SU-DHL-6 (cell line): Measurements from ENCODE around the gene EPHA3.

ENCODE experiments used
- H2AFZ ChIP-seq: fragments of 200-600 bp; sonication (generic); 2 replicates; pipeline ENCODE4 v1.6.1; 2014; ENCODE audit warnings: low read depth, mild to moderate bottlenecking, moderate library complexity, mixed read lengths, antibody characterized with exemption, low read length; ENCODE audit not compliant: severe bottlenecking
- H3F3A ChIP-seq: fragments of 200-600 bp; shearing (Covaris generic); 2 replicates; pipeline ENCODE4 v1.6.0; 2016; ENCODE audit warnings: antibody characterized with exemption, mild to moderate bottlenecking; ENCODE audit not compliant: insufficient read depth
- H3K27ac ChIP-seq: fragments of 200-600 bp; sonication (generic); 2 replicates; pipeline ENCODE4 v1.5.1; 2016; ENCODE audit warnings: low read depth, mild to moderate bottlenecking, low read length, moderate library complexity, mixed read lengths
- H3K27me3 ChIP-seq: fragments of 200-600 bp; sonication (generic), shearing (Covaris generic); 2 replicates; pipeline ENCODE4 v1.6.0; 2014; ENCODE audit warnings: mild to moderate bottlenecking, low read length
- H3K36me3 ChIP-seq: fragments of 200-600 bp; sonication (generic); 2 replicates; pipeline ENCODE4 v1.6.1; 2014; ENCODE audit warnings: mild to moderate bottlenecking, low read length, mixed read lengths
- H3K4me2 ChIP-seq: fragments of 300-600, 200-600 bp; shearing (Covaris generic), sonication (generic); 2 replicates; pipeline ENCODE4 v1.6.0; 2014; ENCODE audit warnings: low read length, low read depth, mild to moderate bottlenecking; ENCODE audit not compliant: poor library complexity, severe bottlenecking
- H3K4me3 ChIP-seq: fragments of 200-600 bp; sonication (generic); 2 replicates; pipeline ENCODE4 v1.5.1; 2014; ENCODE audit warnings: antibody characterized with exemption, low read length, mild to moderate bottlenecking, mixed read lengths; ENCODE audit not compliant: insufficient read depth, poor library complexity, severe bottlenecking
- H3K79me2 ChIP-seq: fragments of 200-600 bp; sonication (generic); 2 replicates; pipeline ENCODE4 v1.6.1; 2014; ENCODE audit warnings: mild to moderate bottlenecking, low read length, moderate library complexity; ENCODE audit not compliant: insufficient read depth
- H3K9ac ChIP-seq: fragments of 200-600 bp; sonication (generic); 2 replicates; pipeline ENCODE4 v1.7.0; 2014; ENCODE audit warnings: mild to moderate bottlenecking, low read length
- H3K9me2 ChIP-seq: fragments of 200-600 bp; sonication (generic); replicated peaks from 2 replicates; pipeline ENCODE4 v1.6.1; 2014; ENCODE audit warnings: low read length; ENCODE audit not compliant: insufficient read depth
- H3K9me3 ChIP-seq: fragments of 200-600 bp; sonication (generic); 2 replicates; pipeline ENCODE4 v1.6.1; 2014; ENCODE audit warnings: low read length, mixed read lengths; ENCODE audit not compliant: insufficient read depth
- H4K20me1 ChIP-seq: fragments of 200-600 bp; sonication (generic); 2 replicates; pipeline ENCODE4 v1.6.1; 2014; ENCODE audit warnings: low read depth, mild to moderate bottlenecking, antibody characterized with exemption, low read length, moderate library complexity, mixed read lengths
- EZH2phosphoT487 ChIP-seq: fragments of 200-600 bp; sonication (generic), shearing (Covaris generic); conservative IDR thresholded peaks from 2 replicates; pipeline ENCODE4 v1.6.1; 2018; ENCODE audit warnings: mild to moderate bottlenecking, antibody characterized with exemption, low read length, moderate library complexity, mixed read lengths
- TF ChIP-seq, protein P1 (sequence below): fragments of 200-600 bp; sonication (generic); IDR thresholded peaks from one replicate; pipeline ENCODE4 v1.5.1; 2017; ENCODE audit warnings: antibody characterized with exemption, mild to moderate bottlenecking, low read length, moderate library complexity; ENCODE audit not compliant: insufficient read depth, poor library complexity, severe bottlenecking

Gene EPHA3

DNA sequence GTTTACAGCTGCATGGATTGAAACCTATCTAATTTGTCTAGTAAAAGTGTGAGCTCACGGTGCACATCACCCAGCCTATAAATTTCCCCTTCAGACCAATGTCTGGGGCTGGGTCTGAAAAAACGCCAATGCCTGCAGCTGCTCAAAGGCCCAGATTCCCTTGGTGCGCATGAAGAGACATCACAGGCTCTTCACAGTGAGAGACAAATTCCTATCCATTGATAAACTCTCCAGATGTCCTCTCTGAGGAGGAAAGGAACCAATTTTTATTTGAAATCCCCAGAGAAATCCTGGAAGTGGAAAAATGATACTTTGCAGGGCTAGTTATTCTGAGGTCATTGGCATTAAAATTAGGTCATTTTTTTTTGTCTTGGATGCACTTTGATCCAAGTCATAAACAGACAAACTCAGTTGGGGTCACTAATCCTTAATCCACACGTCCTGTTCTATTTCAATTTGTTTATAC is 360.5 kb downstream of the EPHA3 start:
- H3K4me3 ChIP-seq: no peak overlapping the region
- no peaks in the 10 kb centered on the region for H3K9me2 ChIP-seq
- no peaks in the 10 kb centered on the region for H3K79me2 ChIP-seq
- no peaks in the 10 kb centered on the region for H3F3A ChIP-seq
- H3K9me3 ChIP-seq: no peaks in the 10 kb centered on the region
- H4K20me1 ChIP-seq: no peaks in the 10 kb centered on the region
- no peak overlapping the region for H3K27ac ChIP-seq
- H2AFZ ChIP-seq: no peak overlapping the region
- TF ChIP-seq, protein P1, sequence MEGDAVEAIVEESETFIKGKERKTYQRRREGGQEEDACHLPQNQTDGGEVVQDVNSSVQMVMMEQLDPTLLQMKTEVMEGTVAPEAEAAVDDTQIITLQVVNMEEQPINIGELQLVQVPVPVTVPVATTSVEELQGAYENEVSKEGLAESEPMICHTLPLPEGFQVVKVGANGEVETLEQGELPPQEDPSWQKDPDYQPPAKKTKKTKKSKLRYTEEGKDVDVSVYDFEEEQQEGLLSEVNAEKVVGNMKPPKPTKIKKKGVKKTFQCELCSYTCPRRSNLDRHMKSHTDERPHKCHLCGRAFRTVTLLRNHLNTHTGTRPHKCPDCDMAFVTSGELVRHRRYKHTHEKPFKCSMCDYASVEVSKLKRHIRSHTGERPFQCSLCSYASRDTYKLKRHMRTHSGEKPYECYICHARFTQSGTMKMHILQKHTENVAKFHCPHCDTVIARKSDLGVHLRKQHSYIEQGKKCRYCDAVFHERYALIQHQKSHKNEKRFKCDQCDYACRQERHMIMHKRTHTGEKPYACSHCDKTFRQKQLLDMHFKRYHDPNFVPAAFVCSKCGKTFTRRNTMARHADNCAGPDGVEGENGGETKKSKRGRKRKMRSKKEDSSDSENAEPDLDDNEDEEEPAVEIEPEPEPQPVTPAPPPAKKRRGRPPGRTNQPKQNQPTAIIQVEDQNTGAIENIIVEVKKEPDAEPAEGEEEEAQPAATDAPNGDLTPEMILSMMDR: no peak
- TF ChIP-seq EZH2phosphoT487: no peak
- no peaks in the 10 kb centered on the region for H3K27me3 ChIP-seq
- no peak overlapping the region for H3K9ac ChIP-seq
- H3K4me2 ChIP-seq: no peak overlapping the region
- H3K36me3 ChIP-seq: no peaks in the 10 kb centered on the region

DNA sequence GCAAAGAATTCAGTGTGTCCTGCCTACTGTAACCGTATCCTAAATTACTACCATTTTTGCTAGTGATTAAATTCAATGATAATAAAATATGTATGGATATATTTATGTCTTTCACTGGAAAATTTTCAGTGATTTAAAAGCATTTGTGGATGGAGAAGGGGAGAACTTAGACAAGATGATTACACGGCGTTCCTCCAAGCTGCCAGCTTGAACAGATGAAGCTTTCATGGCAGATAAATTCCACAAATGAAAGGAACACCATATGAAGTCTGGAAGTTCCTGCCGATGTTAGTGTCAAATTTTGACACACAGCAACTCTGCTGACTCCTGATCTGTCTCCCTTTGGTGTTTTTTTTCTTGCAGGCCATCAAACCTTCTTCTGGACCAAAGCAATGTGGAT is 364.7 kb downstream of the EPHA3 start:
- H3K27ac ChIP-seq: no peak overlapping the region
- no peak for TF ChIP-seq EZH2phosphoT487
- H3K9me2 ChIP-seq: no peaks in the 10 kb centered on the region
- no peak overlapping the region for H3K4me3 ChIP-seq
- no peak overlapping the region for H2AFZ ChIP-seq
- no peaks in the 10 kb centered on the region for H4K20me1 ChIP-seq
- no peaks in the 10 kb centered on the region for H3F3A ChIP-seq
- no peak overlapping the region for H3K9ac ChIP-seq
- H3K4me2 ChIP-seq: no peak overlapping the region
- no peaks in the 10 kb centered on the region for H3K79me2 ChIP-seq
- no peaks in the 10 kb centered on the region for H3K27me3 ChIP-seq
- H3K9me3 ChIP-seq: no peaks in the 10 kb centered on the region
- no peaks in the 10 kb centered on the region for H3K36me3 ChIP-seq

DNA sequence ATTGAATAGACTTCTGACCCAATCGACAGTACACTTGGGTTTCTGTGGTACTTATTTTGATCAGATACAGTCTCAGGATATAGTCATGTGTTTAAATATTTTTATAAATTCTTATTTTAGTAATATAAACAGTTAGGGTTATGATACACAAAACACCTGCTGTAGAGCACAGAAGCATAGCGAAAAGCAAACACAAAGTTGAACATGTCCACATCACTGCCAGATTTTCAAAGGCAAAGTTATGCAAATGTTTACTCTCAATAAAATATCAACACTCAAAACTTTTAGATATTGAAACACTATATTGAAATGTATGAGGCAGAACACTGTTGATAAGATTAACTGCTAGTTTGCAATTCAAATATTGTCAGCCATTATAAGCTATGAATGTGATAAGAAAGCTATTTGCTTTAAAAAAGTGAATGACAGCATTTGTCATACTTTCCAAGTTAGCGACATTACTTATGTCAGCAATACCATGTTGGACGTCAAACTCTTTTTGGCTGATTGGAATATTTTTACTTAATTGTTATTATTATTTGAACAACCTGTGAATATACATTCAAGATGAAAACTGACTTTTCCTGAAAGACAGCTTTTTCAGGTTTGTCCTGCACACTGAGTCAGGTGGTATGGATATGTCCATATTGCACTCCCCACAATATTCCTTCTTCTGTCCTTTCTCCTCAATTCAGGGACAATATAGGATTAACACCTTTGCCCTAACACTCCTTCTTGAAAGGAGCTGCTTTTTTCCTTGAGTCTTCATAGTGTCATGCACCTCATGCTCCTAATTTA is 367.1 kb downstream of the EPHA3 start:
- H3K27me3 ChIP-seq: no peaks in the 10 kb centered on the region
- H3K36me3 ChIP-seq: no peaks in the 10 kb centered on the region
- H4K20me1 ChIP-seq: no peaks in the 10 kb centered on the region
- H3K9ac ChIP-seq: no peak overlapping the region
- TF ChIP-seq, protein P1: no peak
- no peak for TF ChIP-seq EZH2phosphoT487
- no peak overlapping the region for H3K4me3 ChIP-seq
- H3K9me3 ChIP-seq: no peaks in the 10 kb centered on the region
- H3K79me2 ChIP-seq: no peaks in the 10 kb centered on the region
- no peak overlapping the region for H2AFZ ChIP-seq
- H3F3A ChIP-seq: no peaks in the 10 kb centered on the region
- no peaks in the 10 kb centered on the region for H3K9me2 ChIP-seq
- H3K27ac ChIP-seq: no peak overlapping the region
- no peak overlapping the region for H3K4me2 ChIP-seq
